SU-DHL-6 (cell line): ENCODE results near the gene CPNE5.

ENCODE experiments used
- H2AFZ ChIP-seq: fragments of 200-600 bp; sonication (generic); 2 replicates; pipeline ENCODE4 v1.6.1; 2014; ENCODE audit warnings: low read depth, mild to moderate bottlenecking, moderate library complexity, mixed read lengths, antibody characterized with exemption, low read length; ENCODE audit not compliant: severe bottlenecking
- H3F3A ChIP-seq: fragments of 200-600 bp; shearing (Covaris generic); 2 replicates; pipeline ENCODE4 v1.6.0; 2016; ENCODE audit warnings: antibody characterized with exemption, mild to moderate bottlenecking; ENCODE audit not compliant: insufficient read depth
- H3K27ac ChIP-seq: fragments of 200-600 bp; sonication (generic); 2 replicates; pipeline ENCODE4 v1.5.1; 2016; ENCODE audit warnings: low read depth, mild to moderate bottlenecking, low read length, moderate library complexity, mixed read lengths
- H3K27me3 ChIP-seq: fragments of 200-600 bp; sonication (generic), shearing (Covaris generic); 2 replicates; pipeline ENCODE4 v1.6.0; 2014; ENCODE audit warnings: mild to moderate bottlenecking, low read length
- H3K36me3 ChIP-seq: fragments of 200-600 bp; sonication (generic); 2 replicates; pipeline ENCODE4 v1.6.1; 2014; ENCODE audit warnings: mild to moderate bottlenecking, low read length, mixed read lengths
- H3K4me2 ChIP-seq: fragments of 300-600, 200-600 bp; shearing (Covaris generic), sonication (generic); 2 replicates; pipeline ENCODE4 v1.6.0; 2014; ENCODE audit warnings: low read length, low read depth, mild to moderate bottlenecking; ENCODE audit not compliant: poor library complexity, severe bottlenecking
- H3K4me3 ChIP-seq: fragments of 200-600 bp; sonication (generic); 2 replicates; pipeline ENCODE4 v1.5.1; 2014; ENCODE audit warnings: antibody characterized with exemption, low read length, mild to moderate bottlenecking, mixed read lengths; ENCODE audit not compliant: insufficient read depth, poor library complexity, severe bottlenecking
- H3K79me2 ChIP-seq: fragments of 200-600 bp; sonication (generic); 2 replicates; pipeline ENCODE4 v1.6.1; 2014; ENCODE audit warnings: mild to moderate bottlenecking, low read length, moderate library complexity; ENCODE audit not compliant: insufficient read depth
- H3K9ac ChIP-seq: fragments of 200-600 bp; sonication (generic); 2 replicates; pipeline ENCODE4 v1.7.0; 2014; ENCODE audit warnings: mild to moderate bottlenecking, low read length
- H3K9me2 ChIP-seq: fragments of 200-600 bp; sonication (generic); replicated peaks from 2 replicates; pipeline ENCODE4 v1.6.1; 2014; ENCODE audit warnings: low read length; ENCODE audit not compliant: insufficient read depth
- H3K9me3 ChIP-seq: fragments of 200-600 bp; sonication (generic); 2 replicates; pipeline ENCODE4 v1.6.1; 2014; ENCODE audit warnings: low read length, mixed read lengths; ENCODE audit not compliant: insufficient read depth
- H4K20me1 ChIP-seq: fragments of 200-600 bp; sonication (generic); 2 replicates; pipeline ENCODE4 v1.6.1; 2014; ENCODE audit warnings: low read depth, mild to moderate bottlenecking, antibody characterized with exemption, low read length, moderate library complexity, mixed read lengths
- CTCF ChIP-seq: fragments of 200-600 bp; sonication (generic); IDR thresholded peaks from one replicate; pipeline ENCODE4 v1.5.1; 2017; ENCODE audit warnings: antibody characterized with exemption, mild to moderate bottlenecking, low read length, moderate library complexity; ENCODE audit not compliant: insufficient read depth, poor library complexity, severe bottlenecking
- EZH2phosphoT487 ChIP-seq: fragments of 200-600 bp; sonication (generic), shearing (Covaris generic); conservative IDR thresholded peaks from 2 replicates; pipeline ENCODE4 v1.6.1; 2018; ENCODE audit warnings: mild to moderate bottlenecking, antibody characterized with exemption, low read length, moderate library complexity, mixed read lengths

CPNE5 gene

GRCh38 chr6:36827261-36828079 lies 11.8 kb downstream of the CPNE5 start:
- no peak overlapping the region for H2AFZ ChIP-seq
- no peaks in the 10 kb centered on the region for H3F3A ChIP-seq
- TF ChIP-seq CTCF: no peak
- TF ChIP-seq EZH2phosphoT487: no peak
- no peaks in the 10 kb centered on the region for H3K9me2 ChIP-seq
- no peak overlapping the region for H3K9ac ChIP-seq
- H3K27me3 ChIP-seq: no peaks in the 10 kb centered on the region
- no peaks in the 10 kb centered on the region for H3K9me3 ChIP-seq
- H4K20me1 ChIP-seq: no peaks in the 10 kb centered on the region
- no peaks in the 10 kb centered on the region for H3K79me2 ChIP-seq
- no peak overlapping the region for H3K27ac ChIP-seq
- no peak overlapping the region for H3K4me2 ChIP-seq
- no peak overlapping the region for H3K4me3 ChIP-seq
- no peaks in the 10 kb centered on the region for H3K36me3 ChIP-seq

- no peaks in the 10 kb centered on the region for H3K9me3 ChIP-seq
- no peak overlapping the region for H2AFZ ChIP-seq
- no peak overlapping the region for H3K27ac ChIP-seq
- no peaks in the 10 kb centered on the region for H3K79me2 ChIP-seq
- H4K20me1 ChIP-seq: no peaks in the 10 kb centered on the region
- no peak overlapping the region for H3K4me3 ChIP-seq
- no peaks in the 10 kb centered on the region for H3K27me3 ChIP-seq
- H3K9me2 ChIP-seq: no peaks in the 10 kb centered on the region
- no peak overlapping the region for H3K9ac ChIP-seq
- H3F3A ChIP-seq: no peaks in the 10 kb centered on the region
- no peaks in the 10 kb centered on the region for H3K36me3 ChIP-seq
- H3K4me2 ChIP-seq: no peak overlapping the region
- TF ChIP-seq CTCF: no peak
- no peak for TF ChIP-seq EZH2phosphoT487
Measured at GRCh38 chr6:36826520-36827227, 12.6 kb downstream of the CPNE5 start.

- no peaks in the 10 kb centered on the region for H3K36me3 ChIP-seq
- H3K9me3 ChIP-seq: no peaks in the 10 kb centered on the region
- H3K4me3 ChIP-seq: no peak overlapping the region
- H3K27me3 ChIP-seq: no peaks in the 10 kb centered on the region
- no peak overlapping the region for H3K4me2 ChIP-seq
- no peak overlapping the region for H3K27ac ChIP-seq
- no peaks in the 10 kb centered on the region for H4K20me1 ChIP-seq
- no peak overlapping the region for H3K9ac ChIP-seq
- H2AFZ ChIP-seq: no peak overlapping the region
- no peaks in the 10 kb centered on the region for H3K9me2 ChIP-seq
- TF ChIP-seq EZH2phosphoT487: no peak
- TF ChIP-seq CTCF: no peak
- H3K79me2 ChIP-seq: no peaks in the 10 kb centered on the region
- no peaks in the 10 kb centered on the region for H3F3A ChIP-seq
Measured at GRCh38 chr6:36825994-36826393, 13.2 kb downstream of the CPNE5 start.
